HUES6 (cell line): ENCODE data around the gene PDP2.

Source experiments
- H3K27ac ChIP-seq: 2 replicates; pipeline ENCODE4 v1.7.0; 2013; ENCODE audit warnings: low read depth, mild to moderate bottlenecking, low read length, inconsistent platforms
- H3K27me3 ChIP-seq: 2 replicates; pipeline ENCODE4 v1.6.1; 2013; ENCODE audit warnings: low read length; ENCODE audit not compliant: control insufficient read depth, insufficient read depth
- H3K36me3 ChIP-seq: 2 replicates; pipeline ENCODE4 v1.6.1; 2013; ENCODE audit warnings: low read length; ENCODE audit not compliant: control insufficient read depth, insufficient read depth
- H3K4me1 ChIP-seq: 2 replicates; pipeline ENCODE4 v1.6.1; 2013; ENCODE audit warnings: low read length; ENCODE audit not compliant: control insufficient read depth, insufficient read depth
- H3K4me3 ChIP-seq: 2 replicates; pipeline ENCODE4 v1.5.1; 2013; ENCODE audit warnings: low read depth, low read length
- H3K9ac ChIP-seq: one replicate; pipeline ENCODE4 v1.6.1; 2013; ENCODE audit warnings: mild to moderate bottlenecking, low read length
- H3K9me3 ChIP-seq: 2 replicates; pipeline ENCODE4 v1.6.1; 2013; ENCODE audit warnings: low read depth, low read length; ENCODE audit not compliant: control insufficient read depth, insufficient read depth

Gene PDP2

DNA sequence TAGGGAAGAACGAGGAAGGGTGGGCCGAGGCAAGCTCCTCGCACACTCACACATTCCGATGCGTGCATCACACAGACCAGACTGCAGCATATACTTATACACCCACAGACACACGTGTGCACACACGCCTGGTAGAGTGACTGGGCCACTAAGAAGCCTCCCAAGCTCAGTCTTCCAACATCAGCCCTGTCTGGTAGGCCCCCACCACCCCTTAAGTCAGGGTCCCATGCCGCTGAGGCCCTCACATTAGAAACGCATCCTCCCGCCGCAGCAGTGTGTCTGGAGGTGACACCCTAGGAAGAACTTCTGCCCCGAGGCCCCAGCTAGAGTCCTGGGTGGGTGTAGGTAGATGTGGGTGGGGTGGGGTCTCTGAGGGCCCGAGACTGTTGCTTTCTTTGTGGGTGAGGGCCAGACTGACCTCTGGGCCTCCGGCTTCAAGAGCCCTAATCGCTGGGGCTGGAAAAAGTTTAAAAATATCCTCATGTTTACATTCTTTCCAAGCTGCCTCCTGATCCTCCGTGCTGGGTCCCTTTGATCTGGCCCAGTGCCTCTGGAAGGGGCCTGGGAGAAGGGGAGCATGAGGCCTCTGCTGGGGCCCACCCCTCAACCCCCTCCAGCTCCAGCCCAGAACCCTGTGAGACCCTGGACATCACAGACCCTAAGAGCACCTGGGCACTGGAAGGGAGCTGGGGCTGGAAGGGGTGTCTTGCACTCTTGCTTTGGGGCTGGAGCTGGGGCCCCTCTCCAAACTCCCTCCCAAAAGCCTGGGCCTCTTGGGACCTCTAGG is 24.7 kb downstream of the PDP2 start:
- Histone ChIP-seq H3K27ac (no peak overlapping the region), H3K36me3 (no peaks in the 10 kb centered on the region), H3K4me3 (no peak overlapping the region), H3K9ac (no peak overlapping the region), H3K4me1 (peaks cover 10% of the 10 kb centered on the region), H3K9me3 (no peaks in the 10 kb centered on the region), H3K27me3 (peaks cover 13% of the 10 kb centered on the region; the same call in 1 of the 2 replicates)

- Histone ChIP-seq H3K4me3 (no peak overlapping the region), H3K36me3 (no peaks in the 10 kb centered on the region), H3K4me1 (peaks cover 5% of the 10 kb centered on the region; the same call in 1 of the 2 replicates), H3K9me3 (no peaks in the 10 kb centered on the region), H3K27ac (no peak overlapping the region), H3K9ac (no peak overlapping the region), H3K27me3 (peaks cover 13% of the 10 kb centered on the region; the same call in 1 of the 2 replicates)
Observed at GRCh38 chr16:66905633-66906539, 25.6 kb downstream of the PDP2 start.

DNA sequence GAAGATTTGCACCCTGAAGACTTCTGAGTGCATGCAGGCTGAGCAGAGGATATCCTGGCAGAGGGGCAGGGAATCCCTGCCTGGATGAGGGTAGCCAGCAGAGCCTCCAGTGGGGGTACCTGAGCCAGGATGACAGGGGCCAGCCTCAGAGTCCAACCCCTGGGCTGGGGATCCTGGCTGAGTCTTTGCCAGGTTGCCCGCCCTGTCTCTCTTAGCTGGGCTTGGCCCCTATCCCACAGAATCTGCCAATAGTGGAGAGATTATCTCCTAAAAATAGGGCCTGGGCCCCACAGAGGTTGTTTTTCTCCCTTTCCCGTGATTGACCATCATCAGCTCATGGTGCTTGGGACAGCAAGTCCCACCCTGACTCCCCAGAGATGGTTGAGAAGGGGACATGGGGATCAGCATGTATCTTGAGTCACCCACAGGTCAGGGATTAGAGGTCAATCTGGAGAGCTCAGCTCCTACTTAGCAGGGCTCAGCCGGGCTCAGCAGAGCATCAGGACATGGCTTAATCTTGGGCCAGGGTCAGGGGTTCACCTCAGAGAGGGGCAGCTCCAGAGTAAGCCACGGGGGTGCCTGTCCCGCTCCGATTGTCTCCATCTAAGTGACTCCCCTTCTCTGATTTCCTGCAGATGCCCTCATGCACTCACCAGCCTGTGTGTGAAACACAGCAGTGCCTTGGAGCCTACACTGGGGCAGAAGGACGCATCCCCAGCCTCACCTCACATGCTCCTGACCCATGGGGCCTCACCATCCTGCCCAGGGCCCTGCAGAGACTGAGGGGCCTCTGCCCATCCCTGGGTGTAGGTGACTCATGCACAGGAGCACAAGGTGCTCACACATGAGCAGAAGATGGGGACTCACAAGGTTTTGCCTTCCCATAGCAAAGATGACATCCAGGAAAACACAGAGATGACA is 26.9 kb downstream of the PDP2 start:
- H3K9ac ChIP-seq: no peak overlapping the region
- no peaks in the 10 kb centered on the region for H3K9me3 ChIP-seq
- peaks cover 13% of the 10 kb centered on the region; the same call in 1 of the 2 replicates for H3K27me3 ChIP-seq
- H3K27ac ChIP-seq: no peak overlapping the region
- H3K4me3 ChIP-seq: no peak overlapping the region
- peaks cover 5% of the 10 kb centered on the region; the same call in 1 of the 2 replicates for H3K4me1 ChIP-seq
- H3K36me3 ChIP-seq: no peaks in the 10 kb centered on the region

GRCh38 chr16:66908116-66908515 is 27.8 kb downstream of the PDP2 start:
- no peaks in the 10 kb centered on the region for H3K9me3 ChIP-seq
- no peak overlapping the region for H3K4me3 ChIP-seq
- no peaks in the 10 kb centered on the region for H3K36me3 ChIP-seq
- H3K27me3 ChIP-seq: peaks cover 13% of the 10 kb centered on the region; the same call in 1 of the 2 replicates
- H3K9ac ChIP-seq: no peak overlapping the region
- peaks cover 5% of the 10 kb centered on the region; the same call in 1 of the 2 replicates for H3K4me1 ChIP-seq
- H3K27ac ChIP-seq: no peak overlapping the region

GRCh38 chr16:66908762-66909559 is 28.6 kb downstream of the PDP2 start:
- H3K4me3 ChIP-seq: no peak overlapping the region
- H3K9me3 ChIP-seq: no peaks in the 10 kb centered on the region
- H3K27ac ChIP-seq: no peak overlapping the region
- no peak overlapping the region for H3K9ac ChIP-seq
- peaks cover 13% of the 10 kb centered on the region; the same call in 1 of the 2 replicates for H3K27me3 ChIP-seq
- no peaks in the 10 kb centered on the region for H3K36me3 ChIP-seq
- peaks cover 5% of the 10 kb centered on the region; the same call in 1 of the 2 replicates for H3K4me1 ChIP-seq

GRCh38 chr16:66910175-66910940 is 30.0 kb downstream of the PDP2 start:
- no peaks in the 10 kb centered on the region for H3K9me3 ChIP-seq
- no peak overlapping the region for H3K9ac ChIP-seq
- no peak overlapping the region for H3K4me3 ChIP-seq
- H3K4me1 ChIP-seq: peaks cover 4% of the 10 kb centered on the region; the same call in 1 of the 2 replicates
- peaks cover 25% of the 10 kb centered on the region for H3K27me3 ChIP-seq
- no peak overlapping the region for H3K27ac ChIP-seq
- H3K36me3 ChIP-seq: no peaks in the 10 kb centered on the region

DNA sequence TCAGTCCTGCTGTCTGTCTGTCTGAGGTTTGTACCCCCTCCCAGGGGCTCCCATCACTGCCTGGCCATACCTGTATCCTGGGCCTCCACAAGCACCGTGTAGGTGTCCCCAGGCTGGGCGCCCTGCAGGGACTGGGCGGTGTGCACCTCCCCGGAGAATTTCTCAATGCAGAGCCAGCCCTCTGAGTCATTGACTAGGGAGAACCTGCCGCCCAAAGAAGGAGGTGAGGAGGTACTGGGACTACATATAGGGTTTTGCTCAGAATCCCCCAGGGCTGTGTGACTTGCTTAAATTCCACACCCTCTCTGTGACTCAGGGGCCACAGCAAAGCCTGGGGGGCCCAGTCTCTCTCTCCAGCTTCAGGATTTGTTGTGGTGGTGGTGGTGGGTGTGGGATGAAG is 30.8 kb downstream of the PDP2 start:
- no peak overlapping the region for H3K9ac ChIP-seq
- H3K4me3 ChIP-seq: no peak overlapping the region
- peaks cover 28% of the 10 kb centered on the region for H3K27me3 ChIP-seq
- no peak overlapping the region for H3K27ac ChIP-seq
- H3K36me3 ChIP-seq: no peaks in the 10 kb centered on the region
- H3K4me1 ChIP-seq: no peaks in the 10 kb centered on the region
- no peaks in the 10 kb centered on the region for H3K9me3 ChIP-seq

- H3K36me3 ChIP-seq: no peaks in the 10 kb centered on the region
- no peaks in the 10 kb centered on the region for H3K9me3 ChIP-seq
- peaks cover 31% of the 10 kb centered on the region for H3K27me3 ChIP-seq
- no peak overlapping the region for H3K4me3 ChIP-seq
- H3K9ac ChIP-seq: no peak overlapping the region
- H3K27ac ChIP-seq: no peak overlapping the region
- no peaks in the 10 kb centered on the region for H3K4me1 ChIP-seq
Observed at GRCh38 chr16:66911801-66912200, 31.5 kb downstream of the PDP2 start.

DNA sequence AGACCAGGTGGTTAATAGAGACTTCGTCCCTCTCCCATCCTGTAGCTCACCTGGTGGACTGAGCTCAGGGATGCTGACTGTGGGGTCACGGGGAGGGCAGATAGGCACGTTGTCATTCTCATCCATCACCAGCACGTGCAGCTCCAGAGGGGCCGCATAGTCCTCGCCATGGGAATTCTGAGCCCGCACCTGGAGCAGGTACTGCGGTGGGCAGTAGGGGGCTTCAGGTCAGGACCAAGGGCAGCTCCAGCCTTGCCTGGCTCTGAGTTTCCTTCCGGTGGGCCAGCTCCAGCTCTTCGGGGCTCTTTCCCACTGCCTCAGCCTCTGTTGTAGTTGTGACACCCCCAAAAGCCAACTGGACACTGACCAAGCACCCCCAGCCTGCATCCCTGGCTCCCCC is 32.8 kb downstream of the PDP2 start:
- no peaks in the 10 kb centered on the region for H3K4me1 ChIP-seq
- H3K9me3 ChIP-seq: no peaks in the 10 kb centered on the region
- peaks cover 26% of the 10 kb centered on the region for H3K27me3 ChIP-seq
- H3K27ac ChIP-seq: no peak overlapping the region
- no peak overlapping the region for H3K4me3 ChIP-seq
- no peaks in the 10 kb centered on the region for H3K36me3 ChIP-seq
- no peak overlapping the region for H3K9ac ChIP-seq
